HepG2 (cell line): ENCODE measurements around the gene CD163L1. TPM values are rescaled to one million over a fixed set of nuclear protein-coding genes. Genes with fewer than 3 reads are reported as not detected.

Experiments
- ARID4A ChIP-seq: sonication (generic); formaldehyde crosslinking; IDR thresholded peaks from 2 replicates; pipeline ENCODE4 v1.5.0; 2020; ENCODE audit warnings: mild to moderate bottlenecking, missing genetic modification reagents, borderline replicate concordance
- FOXK1 ChIP-seq: sonication (generic); formaldehyde crosslinking; IDR thresholded peaks from 2 replicates; pipeline ENCODE4 v1.4.0; 2020; ENCODE audit warnings: low read depth, missing genetic modification reagents, borderline replicate concordance
- FOXM1 ChIP-seq: sonication (generic); formaldehyde crosslinking; IDR thresholded peaks from 2 replicates; pipeline ENCODE4 v1.5.0; 2020; ENCODE audit warnings: missing genetic modification reagents
- HOXA3 ChIP-seq: sonication (generic); formaldehyde crosslinking; IDR thresholded peaks from 2 replicates; pipeline ENCODE4 v1.5.0; 2020; ENCODE audit warnings: missing genetic modification reagents
- IKZF5 ChIP-seq: IDR thresholded peaks from 2 replicates; pipeline ENCODE4 v1.6.1; 2018; ENCODE audit warnings: missing genetic modification reagents, mild to moderate bottlenecking, missing compliant biosample characterization
- ISX ChIP-seq: sonication (generic); formaldehyde crosslinking; conservative IDR thresholded peaks from 2 replicates; pipeline ENCODE4 v1.5.0; 2020; ENCODE audit warnings: missing genetic modification reagents
- KLF16 ChIP-seq, 2 experiments: sonication (generic) in 1 of 2; formaldehyde crosslinking in 1 of 2; IDR thresholded peaks; 2 replicates each; pipeline versions ENCODE4 v1.6.1 to v1.8.0; 2016 to 2023; ENCODE audit warnings: missing genetic modification reagents in 2 of 2, missing compliant biosample characterization in 1 of 2
- MBNL3 ChIP-seq: fragments of 250-450 bp; sonication (Bioruptor Pico); conservative IDR thresholded peaks from 2 replicates; pipeline ENCODE4 v1.8.0; 2022; ENCODE audit warnings: mild to moderate bottlenecking, inconsistent platforms
- MEF2D ChIP-seq: sonication (generic); formaldehyde crosslinking; IDR thresholded peaks from 2 replicates; pipeline ENCODE4 v1.5.1; 2020; ENCODE audit warnings: mild to moderate bottlenecking, missing genetic modification reagents
- MIER2 ChIP-seq: IDR thresholded peaks from 2 replicates; pipeline ENCODE4 v1.6.1; 2016; ENCODE audit warnings: missing biosample characterization, missing genetic modification reagents
- MNT ChIP-seq: fragments of 450-650 bp; IDR thresholded peaks from 2 replicates; pipeline ENCODE4 v1.6.1; 2016
- MXD4 ChIP-seq: IDR thresholded peaks from 2 replicates; pipeline ENCODE4 v1.6.1; 2016; ENCODE audit warnings: mild to moderate bottlenecking, missing biosample characterization, missing genetic modification reagents
- NCOR1 ChIP-seq: fragments of 200-600 bp; sonication (generic); IDR thresholded peaks from 2 replicates; pipeline ENCODE4 v1.7.0; 2017; ENCODE audit warnings: antibody characterized with exemption, low read length, borderline replicate concordance
- NRL ChIP-seq: sonication (generic); formaldehyde crosslinking; IDR thresholded peaks from 2 replicates; pipeline ENCODE4 v1.5.0; 2020; ENCODE audit warnings: missing genetic modification reagents, mild to moderate bottlenecking, moderate library complexity, borderline replicate concordance
- RAD21 ChIP-seq: fragments of 450-650 bp; formaldehyde crosslinking; IDR thresholded peaks from 2 replicates; pipeline ENCODE4 v1.5.0; 2020; ENCODE audit warnings: mild to moderate bottlenecking
- THAP8 ChIP-seq: sonication (generic); formaldehyde crosslinking; IDR thresholded peaks from 2 replicates; pipeline ENCODE4 v1.5.1; 2020; ENCODE audit warnings: missing genetic modification reagents, mild to moderate bottlenecking, borderline replicate concordance
- ZBTB14 ChIP-seq: sonication (generic); formaldehyde crosslinking; IDR thresholded peaks from 2 replicates; pipeline ENCODE4 v1.4.0; 2020; ENCODE audit warnings: missing genetic modification reagents
- ZBTB39 ChIP-seq: sonication (generic); formaldehyde crosslinking; IDR thresholded peaks from 2 replicates; pipeline ENCODE4 v1.5.0; 2020; ENCODE audit warnings: missing genetic modification reagents
- ZNF607 ChIP-seq: sonication (generic); formaldehyde crosslinking; IDR thresholded peaks from 2 replicates; pipeline ENCODE4 v1.5.1; 2020; ENCODE audit warnings: missing genetic modification reagents, mild to moderate bottlenecking, borderline replicate concordance
- ZNF747 ChIP-seq: sonication (generic); formaldehyde crosslinking; IDR thresholded peaks from 2 replicates; pipeline ENCODE4 v1.8.1; 2023; ENCODE audit warnings: missing genetic modification reagents, mild to moderate bottlenecking, borderline replicate concordance
- polyA plus RNA-seq, 8 experiments: library from polyadenylated mRNA; depleted of rRNA in 3 of 8; stranded (reverse) in 7 of 8; unstranded in 1 of 8; fragments of >200 nt; fragmentation: Illumina TruSeq in 4 of 8; extraction: Trizol in 4 of 8; gene quantifications; 2 replicates each; pipeline versions ENCODE4 v1.2.1 to v1.2.3, GENCODE V29; 2011 to 2016; ENCODE audit warnings: low read depth in 4 of 8, missing spikeins in 1 of 8, mixed read lengths in 1 of 8; ENCODE audit not compliant: insufficient read depth in 1 of 8
- total RNA-seq, 5 experiments: library from RNA; depleted of rRNA; stranded (reverse); fragments of >200 nt; fragmentation: Illumina TruSeq; extraction: Trizol; gene quantifications; 2 replicates each; pipeline ENCODE4 v1.2.3, GENCODE V29; 2016; ENCODE audit warnings: low read depth in 1 of 5

The CD163L1 gene
- total and polyA plus RNA-seq, 2 of the 13 experiments (the other 11 are each of a cell fraction or from before 2014, with no cell fraction given) = 3.4 to 6.8 TPM

- TF ChIP-seq THAP8 (no peak), KLF16 (CRISPR knock-in tag; IDR thresholded peaks at IDR 0.05) (no peak), MXD4 (CRISPR knock-in tag) (no peak), FOXK1 (CRISPR knock-in tag) (peak; percentile 52; the same call in 1 of the 2 replicates), MIER2 (CRISPR knock-in tag) (no peak), ZNF747 (CRISPR knock-in tag) (no peak), MBNL3 (CRISPR knock-in tag) (no peak), MEF2D (CRISPR knock-in tag) (no peak), ISX (CRISPR knock-in tag) (no peak), ZBTB39 (CRISPR knock-in tag) (no peak), HOXA3 (peak; percentile 53; the same call in 1 of the 2 replicates), FOXM1 (no peak), MNT (no peak), NCOR1 (no peak), NRL (CRISPR knock-in tag) (no peak), ZNF607 (no peak), IKZF5 (CRISPR knock-in tag) (no peak), RAD21 (CRISPR knock-in tag) (no peak), ZBTB14 (CRISPR knock-in tag) (no peak), ARID4A (CRISPR knock-in tag) (no peak)
Measured at GRCh38 chr12:7369274-7369729, 74.7 kb downstream of the CD163L1 start (continued).
